HG03565 (cell line): ENCODE results near the gene CDH1.

Experiments used
- ATAC-seq: cut with Tn5 transposase; IDR thresholded peaks from one replicate; pipeline ENCODE4 v1.9.1; 2021; ENCODE audit warnings: mild to moderate bottlenecking, moderate library complexity; ENCODE audit not compliant: unreplicated experiment

The CDH1 gene

GRCh38 chr16:68843482-68844210 lies 106.6 kb downstream of the CDH1 start, which contains the start of gene TANGO6:
Gene TANGO6 (plus strand): TSS chr16:68843531. CDS start chr16:68843618, 87 bp downstream.
- ATAC-seq, result peak; percentile 75

GRCh38 chr16:68844211-68844564 lies 107.1 kb downstream of the CDH1 start:
- no peak for ATAC-seq

DNA sequence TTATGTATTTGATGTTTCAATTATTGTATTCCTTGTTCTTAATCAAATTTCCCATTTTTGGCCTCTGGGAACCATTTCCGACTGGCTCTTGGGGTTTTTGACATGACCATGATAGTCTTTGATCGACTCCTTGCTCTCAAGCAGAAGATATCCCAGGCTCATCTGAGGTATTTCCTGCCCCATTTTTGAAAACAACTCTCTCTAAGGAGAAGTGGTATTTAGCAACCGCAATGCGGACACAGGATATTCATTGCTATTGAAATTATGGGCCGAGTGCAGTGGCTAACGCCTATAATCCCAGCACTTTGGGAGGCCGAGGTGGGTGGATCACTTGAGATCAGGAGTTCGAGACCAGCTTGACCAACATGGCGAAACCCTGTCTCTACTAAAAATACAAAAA lies 111.7 kb downstream of the CDH1 start:
- no peak for ATAC-seq

DNA sequence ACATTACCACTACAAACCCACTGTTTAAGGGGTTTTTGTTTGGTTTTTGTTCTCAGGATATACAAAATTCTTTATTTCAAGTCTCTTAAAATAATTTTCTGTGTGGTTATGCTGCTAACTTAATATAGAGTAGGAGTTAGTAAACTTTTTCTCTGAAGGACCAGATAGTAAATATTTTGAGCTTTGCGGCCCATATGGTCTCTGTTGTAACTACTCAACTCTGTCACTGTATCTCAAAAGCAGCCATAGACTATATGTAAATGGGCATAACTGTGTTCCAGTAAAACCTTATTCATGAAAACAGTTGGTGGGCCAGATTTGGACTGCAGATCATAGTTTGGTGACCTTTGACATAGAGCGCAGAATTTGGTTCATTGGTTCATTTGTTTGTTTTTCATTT lies 113.4 kb downstream of the CDH1 start:
- ATAC-seq, result no peak

DNA sequence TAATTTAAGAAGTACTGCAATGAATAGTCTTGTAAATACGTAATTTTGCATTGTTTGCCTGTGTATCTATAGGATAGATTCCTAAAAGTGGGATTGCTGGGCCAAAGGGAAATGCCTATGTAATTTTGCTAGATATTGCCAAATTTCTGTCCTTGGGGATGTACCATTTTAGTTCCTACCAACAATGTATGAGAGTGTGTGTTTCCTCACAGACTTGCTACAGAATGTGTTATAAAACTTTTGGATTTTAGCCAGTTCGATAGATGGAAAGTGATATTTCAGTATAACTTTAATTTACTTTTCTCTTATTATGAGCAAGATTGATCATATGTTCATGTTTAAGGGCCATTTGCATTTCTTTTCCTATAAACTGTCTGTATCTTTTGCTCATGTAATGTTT lies 114.5 kb downstream of the CDH1 start:
- no peak for ATAC-seq

DNA sequence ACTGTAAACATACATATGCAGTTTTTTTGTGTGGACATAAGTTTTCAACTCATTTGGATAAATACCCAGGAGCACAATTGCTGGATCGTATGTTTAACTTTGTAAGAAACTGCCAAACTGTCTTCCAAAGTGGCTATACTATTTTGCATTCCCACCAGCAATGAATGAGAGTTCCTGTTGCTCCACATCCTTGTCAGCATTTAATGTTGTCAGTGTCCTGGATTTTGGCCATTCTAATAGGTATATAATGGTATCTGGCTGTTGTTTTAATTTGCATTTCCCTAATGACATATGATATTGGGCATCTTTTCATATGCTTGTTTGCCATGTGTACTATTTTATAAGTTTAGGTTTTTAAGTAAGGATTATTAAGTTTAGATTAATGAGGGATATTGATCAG lies 120.4 kb downstream of the CDH1 start:
- no peak for ATAC-seq

DNA sequence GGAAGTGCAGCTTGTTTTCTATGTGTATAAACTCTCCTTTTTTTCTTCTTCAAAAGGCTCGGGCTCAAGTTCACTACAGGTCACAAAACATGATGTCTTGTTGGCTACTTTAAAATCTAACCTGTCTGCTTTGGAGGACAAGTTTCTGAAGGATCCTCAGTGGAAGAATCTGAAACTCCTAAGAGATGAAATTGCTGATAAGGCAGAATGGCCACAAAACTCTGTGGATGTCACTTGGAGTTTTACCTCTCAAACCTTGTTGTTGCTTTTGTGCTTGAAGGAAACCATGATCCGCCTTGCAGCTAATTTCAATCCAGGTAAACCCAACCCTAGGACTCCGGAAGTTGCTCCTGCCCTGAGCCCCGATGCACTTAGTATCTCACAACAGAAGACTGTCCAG lies 122.7 kb downstream of the CDH1 start:
- ATAC-seq, result no peak

- no peak for ATAC-seq
Measured at GRCh38 chr16:68860978-68861892, 124.1 kb downstream of the CDH1 start.

GRCh38 chr16:68866933-68867332 lies 129.8 kb downstream of the CDH1 start:
- ATAC-seq, result no peak

- no peak for ATAC-seq
Measured at GRCh38 chr16:68869492-68870088, 132.5 kb downstream of the CDH1 start.

DNA sequence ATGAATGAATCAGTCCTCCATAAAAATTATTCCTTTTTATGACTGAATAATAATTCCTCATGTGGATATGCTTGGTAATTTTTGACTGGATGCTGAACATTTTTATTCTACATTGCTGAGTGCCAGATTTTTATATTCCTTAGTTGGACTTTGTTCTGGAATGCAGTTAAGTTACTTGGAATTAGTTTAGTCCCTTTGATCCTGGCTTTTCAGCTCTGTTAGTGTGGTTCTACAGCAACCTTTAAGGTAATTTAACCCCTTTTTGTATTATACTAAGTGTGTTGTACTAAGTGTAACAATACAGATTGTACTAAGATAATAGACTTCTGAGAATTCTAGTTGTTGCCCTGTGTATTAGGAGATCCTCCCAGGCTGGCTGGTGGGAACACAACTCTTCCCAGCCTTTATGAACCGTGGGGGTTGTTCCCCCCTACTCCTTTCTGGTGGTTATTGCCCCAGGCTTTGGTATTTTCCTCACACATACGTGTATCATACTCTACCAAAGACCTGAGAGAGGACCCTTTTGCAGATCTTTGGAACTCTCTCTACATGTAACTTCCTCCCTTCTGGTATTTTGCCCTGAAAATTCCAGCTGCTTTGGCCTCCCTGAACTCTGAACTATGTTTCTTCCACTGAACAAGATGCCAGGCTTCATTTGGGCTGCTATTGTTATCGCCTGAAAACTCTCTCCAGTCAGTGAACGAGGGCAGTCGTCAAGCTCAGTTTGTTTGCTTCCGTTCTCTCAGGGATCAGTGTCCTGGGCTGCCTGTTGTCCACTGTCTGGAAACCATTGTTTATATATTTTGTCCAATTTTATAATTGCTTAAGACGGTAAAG lies 136.8 kb downstream of the CDH1 start:
- ATAC-seq, result no peak

DNA sequence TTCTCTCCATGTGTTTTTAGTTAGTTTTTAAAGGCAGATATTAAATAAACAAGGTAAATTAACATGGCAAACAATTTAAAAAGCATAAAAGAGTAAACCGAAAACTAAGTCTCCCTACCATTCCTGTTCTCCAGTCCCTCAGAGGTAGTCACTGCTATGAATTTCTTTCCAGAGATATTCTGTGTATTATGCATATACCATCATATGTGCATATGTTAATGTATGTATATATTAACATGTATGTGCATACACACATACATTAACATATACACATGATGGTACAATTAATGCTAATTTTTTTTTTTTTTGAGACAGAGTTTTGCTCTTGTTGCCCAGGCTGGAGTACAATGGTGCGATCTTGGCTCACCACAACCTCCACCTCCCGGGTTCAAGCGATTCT lies 138.8 kb downstream of the CDH1 start:
- no peak for ATAC-seq

GRCh38 chr16:68883685-68884084 lies 146.6 kb downstream of the CDH1 start:
- no peak for ATAC-seq

DNA sequence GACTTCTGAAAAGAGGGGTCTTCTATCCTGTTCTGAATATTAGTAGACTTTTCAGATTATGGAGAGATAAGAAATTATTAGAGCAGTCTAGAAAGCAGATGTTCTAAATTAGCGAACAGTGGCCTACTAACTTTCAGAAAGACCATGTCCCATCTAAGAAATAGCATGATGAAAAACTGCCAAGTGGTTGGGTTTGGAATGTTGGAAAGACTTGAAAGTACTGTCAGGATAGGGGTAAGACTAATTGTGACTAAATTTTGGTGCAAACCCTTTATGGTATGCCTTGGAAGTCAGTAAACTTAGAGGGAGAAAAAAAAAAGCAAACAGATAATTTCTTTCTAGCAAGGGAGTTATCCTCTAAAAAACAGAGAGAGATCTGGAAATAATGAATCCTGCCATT lies 147.3 kb downstream of the CDH1 start:
- ATAC-seq, result no peak
